PFSK-1 (cell line): Measurements from ENCODE around the gene ZNF830.

Experiments used
- FOXP2 ChIP-seq: optimal IDR thresholded peaks from 2 replicates; pipeline ENCODE3; 2011; ENCODE audit warnings: borderline replicate concordance, control low read depth, inconsistent platforms; ENCODE audit not compliant: insufficient read depth; ENCODE audit errors: extremely low read length, extremely low read depth
- POLR2AphosphoS5 ChIP-seq: IDR thresholded peaks from 2 replicates; pipeline ENCODE4 v1.6.1; 2012; ENCODE audit warnings: low read depth, mild to moderate bottlenecking, control low read depth, low read length, moderate library complexity
- SIN3A ChIP-seq: IDR thresholded peaks from 2 replicates; pipeline ENCODE4 v1.6.1; 2012; ENCODE audit warnings: mild to moderate bottlenecking, low read length, moderate library complexity, borderline replicate concordance; ENCODE audit not compliant: insufficient read depth
- TAF1 ChIP-seq: IDR thresholded peaks from 2 replicates; pipeline ENCODE4 v1.6.1; 2012; ENCODE audit warnings: low read length, control low read depth, borderline replicate concordance; ENCODE audit not compliant: insufficient read depth
- TF ChIP-seq, protein P1 (sequence below), 2 experiments: IDR thresholded peaks; 2 replicates each; pipeline versions ENCODE4 v1.6.1 to v1.8.0; 2011 to 2012; ENCODE audit warnings: low read depth in 2 of 2, low read length in 2 of 2, control low read depth in 1 of 2, inconsistent platforms in 1 of 2, mild to moderate bottlenecking in 1 of 2, moderate library complexity in 1 of 2; ENCODE audit not compliant: insufficient read depth in 1 of 2

ZNF830 gene

DNA sequence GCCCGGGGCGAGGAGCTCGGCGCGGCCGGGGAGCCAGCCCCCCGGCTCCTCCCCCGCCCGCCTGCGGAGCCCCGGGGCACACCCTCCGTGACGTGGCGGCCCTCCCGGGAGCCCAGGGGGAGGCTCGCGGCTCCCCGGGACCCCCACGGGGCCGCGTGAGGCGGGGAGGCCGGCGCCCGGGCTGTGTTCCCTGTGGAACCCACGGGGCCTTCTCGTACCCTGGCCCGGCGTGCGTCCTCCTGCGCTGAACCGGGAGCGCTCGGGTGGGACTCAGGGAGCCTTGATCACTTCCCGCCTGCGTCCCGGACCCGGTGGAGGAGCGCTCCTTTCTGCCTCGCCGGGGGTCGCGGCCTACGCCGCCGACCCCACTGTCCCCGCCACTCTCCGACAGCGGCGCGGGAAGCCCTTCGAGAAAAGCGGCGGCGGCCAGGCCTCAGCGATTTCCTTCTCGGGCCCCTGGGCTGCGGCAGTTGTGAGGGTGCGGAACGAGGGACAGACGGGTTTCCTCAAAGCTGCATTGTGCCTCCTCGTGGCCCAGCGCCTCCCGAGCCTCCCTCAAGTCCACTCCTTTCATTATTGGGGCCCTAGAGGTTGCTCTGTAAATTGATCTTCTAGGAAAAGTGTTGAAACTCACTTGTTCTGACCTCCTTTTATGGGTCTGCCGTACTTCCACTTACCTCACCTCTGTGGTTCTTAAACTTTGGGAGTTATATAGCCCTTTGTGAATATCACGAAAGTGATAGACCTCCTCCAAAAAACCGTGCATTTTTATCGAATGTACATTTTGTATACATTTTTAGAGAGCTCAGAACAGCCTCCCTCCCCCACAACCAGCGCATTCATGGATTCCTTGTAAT is 19.6 kb downstream of the ZNF830 start:
- peak; percentile 49; the same call in 1 of the 2 replicates for TF ChIP-seq TAF1
- peak; percentile 13 for TF ChIP-seq FOXP2
- TF ChIP-seq, protein P1, sequence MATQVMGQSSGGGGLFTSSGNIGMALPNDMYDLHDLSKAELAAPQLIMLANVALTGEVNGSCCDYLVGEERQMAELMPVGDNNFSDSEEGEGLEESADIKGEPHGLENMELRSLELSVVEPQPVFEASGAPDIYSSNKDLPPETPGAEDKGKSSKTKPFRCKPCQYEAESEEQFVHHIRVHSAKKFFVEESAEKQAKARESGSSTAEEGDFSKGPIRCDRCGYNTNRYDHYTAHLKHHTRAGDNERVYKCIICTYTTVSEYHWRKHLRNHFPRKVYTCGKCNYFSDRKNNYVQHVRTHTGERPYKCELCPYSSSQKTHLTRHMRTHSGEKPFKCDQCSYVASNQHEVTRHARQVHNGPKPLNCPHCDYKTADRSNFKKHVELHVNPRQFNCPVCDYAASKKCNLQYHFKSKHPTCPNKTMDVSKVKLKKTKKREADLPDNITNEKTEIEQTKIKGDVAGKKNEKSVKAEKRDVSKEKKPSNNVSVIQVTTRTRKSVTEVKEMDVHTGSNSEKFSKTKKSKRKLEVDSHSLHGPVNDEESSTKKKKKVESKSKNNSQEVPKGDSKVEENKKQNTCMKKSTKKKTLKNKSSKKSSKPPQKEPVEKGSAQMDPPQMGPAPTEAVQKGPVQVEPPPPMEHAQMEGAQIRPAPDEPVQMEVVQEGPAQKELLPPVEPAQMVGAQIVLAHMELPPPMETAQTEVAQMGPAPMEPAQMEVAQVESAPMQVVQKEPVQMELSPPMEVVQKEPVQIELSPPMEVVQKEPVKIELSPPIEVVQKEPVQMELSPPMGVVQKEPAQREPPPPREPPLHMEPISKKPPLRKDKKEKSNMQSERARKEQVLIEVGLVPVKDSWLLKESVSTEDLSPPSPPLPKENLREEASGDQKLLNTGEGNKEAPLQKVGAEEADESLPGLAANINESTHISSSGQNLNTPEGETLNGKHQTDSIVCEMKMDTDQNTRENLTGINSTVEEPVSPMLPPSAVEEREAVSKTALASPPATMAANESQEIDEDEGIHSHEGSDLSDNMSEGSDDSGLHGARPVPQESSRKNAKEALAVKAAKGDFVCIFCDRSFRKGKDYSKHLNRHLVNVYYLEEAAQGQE (IDR thresholded peaks at IDR 0.05; ENCODE audit: insufficient read depth in 1 of 2, low read depth in 2 of 2, low read length in 2 of 2), result no peak
- TF ChIP-seq SIN3A, result no peak; the same call in 1 of the 2 replicates
- peak; percentile 72; the same call in 1 of the 2 replicates for TF ChIP-seq POLR2AphosphoS5

DNA sequence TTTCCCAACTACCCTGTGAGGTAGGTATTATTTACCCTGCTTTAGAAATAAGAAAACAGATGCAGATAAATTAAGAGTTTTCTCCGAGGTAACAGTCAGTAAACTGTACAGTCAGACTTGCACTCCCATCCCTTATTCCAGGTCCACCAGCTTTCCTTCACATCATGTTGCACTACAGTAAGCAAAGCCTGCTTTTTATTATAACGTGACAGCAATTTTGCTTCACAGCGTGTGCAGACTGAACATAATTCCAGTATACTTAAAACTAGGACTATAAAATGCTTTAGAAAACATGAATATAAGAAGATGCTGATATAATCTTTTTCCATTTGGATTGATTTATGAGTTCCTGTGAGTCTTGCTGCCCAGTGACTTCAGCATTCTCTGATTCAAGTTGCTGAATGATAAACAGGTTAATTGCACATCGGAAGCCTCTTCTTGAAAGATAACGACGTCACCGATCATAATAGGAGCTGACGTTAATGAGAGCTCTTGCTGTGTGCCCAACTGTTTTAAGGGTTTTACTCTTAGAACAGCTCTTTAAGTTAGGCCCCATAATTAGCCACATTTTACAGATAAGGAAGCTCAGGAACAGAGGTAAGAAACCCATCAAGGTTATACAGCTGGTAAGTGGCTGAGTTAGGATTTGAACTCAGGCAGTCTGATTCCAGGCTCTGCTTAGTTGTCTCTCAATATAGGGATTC is 20.4 kb downstream of the ZNF830 start:
- TF ChIP-seq TAF1 (no peak), POLR2AphosphoS5 (no peak), SIN3A (no peak), FOXP2 (no peak)
- TF ChIP-seq, protein P1 (IDR thresholded peaks at IDR 0.05; ENCODE audit: insufficient read depth in 1 of 2, low read depth in 2 of 2, low read length in 2 of 2), result no peak

DNA sequence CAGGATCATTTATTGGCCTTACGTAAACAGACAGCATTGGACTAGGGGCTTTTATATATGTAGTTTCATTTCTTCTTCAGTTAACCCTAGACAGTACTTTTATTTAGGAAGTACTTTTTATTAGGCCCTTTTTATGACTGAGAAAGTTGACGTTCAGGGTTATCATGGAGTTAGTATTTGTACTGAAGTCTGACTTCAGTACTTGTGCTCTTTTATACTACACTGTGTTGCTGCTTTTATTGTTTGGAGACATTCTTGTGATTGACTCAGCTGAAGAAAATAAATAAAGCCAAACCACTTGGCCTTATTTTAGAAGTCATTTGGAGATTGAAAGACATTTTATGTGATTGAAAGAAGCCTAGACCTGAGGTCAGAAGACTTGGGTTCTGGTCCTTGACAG is 25.9 kb downstream of the ZNF830 start:
- TF ChIP-seq FOXP2 (no peak), TAF1 (no peak), SIN3A (no peak), POLR2AphosphoS5 (no peak)
- TF ChIP-seq, protein P1 (IDR thresholded peaks at IDR 0.05; ENCODE audit: insufficient read depth in 1 of 2, low read depth in 2 of 2, low read length in 2 of 2), result no peak

DNA sequence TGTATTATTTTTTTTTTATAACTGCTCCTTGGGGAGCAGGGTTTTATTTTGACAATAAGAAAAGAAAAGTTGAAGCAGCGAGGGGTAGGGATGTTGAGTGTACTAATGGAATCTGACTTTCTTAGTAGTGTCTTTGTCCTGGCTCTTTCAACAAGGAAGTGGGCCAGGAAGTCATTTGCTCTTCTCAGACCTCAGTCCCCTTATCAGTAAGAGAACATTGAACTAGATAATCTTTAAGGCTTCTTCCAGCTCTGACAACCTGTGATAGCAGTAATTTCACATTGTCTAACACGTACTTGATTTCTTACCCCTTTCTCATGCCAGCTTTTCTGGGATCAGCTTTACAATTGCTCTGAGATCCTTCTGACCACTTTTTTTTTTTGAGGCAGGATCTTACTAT is 27.3 kb downstream of the ZNF830 start:
- TF ChIP-seq, protein P1 (IDR thresholded peaks at IDR 0.05; ENCODE audit: insufficient read depth in 1 of 2, low read depth in 2 of 2, low read length in 2 of 2), result no peak
- TF ChIP-seq TAF1 (no peak), SIN3A (no peak), POLR2AphosphoS5 (no peak), FOXP2 (no peak)
